HepG2 (cell line): ENCODE measurements around the gene STBD1. TPM values are rescaled to one million over a fixed set of nuclear protein-coding genes. Genes with fewer than 3 reads are reported as not detected.

Source experiments
- ATF3 ChIP-seq: sonication (generic); formaldehyde crosslinking; IDR thresholded peaks from 2 replicates; pipeline ENCODE4 v1.4.0; 2020; ENCODE audit warnings: missing genetic modification reagents
- ATM ChIP-seq: fragments of 450-650 bp; IDR thresholded peaks from 2 replicates; pipeline ENCODE4 v1.7.1; 2017; ENCODE audit warnings: mild to moderate bottlenecking, borderline replicate concordance
- ERF ChIP-seq: IDR thresholded peaks from 2 replicates; pipeline ENCODE4 v1.6.1; 2018; ENCODE audit warnings: missing biosample characterization, missing genetic modification reagents
- GATAD2A ChIP-seq: IDR thresholded peaks from 2 replicates; pipeline ENCODE4 v1.6.1; 2016
- HDAC2 ChIP-seq: sonication (generic); formaldehyde crosslinking; IDR thresholded peaks from 2 replicates; pipeline ENCODE4 v1.4.0; 2020; ENCODE audit warnings: missing genetic modification reagents
- HMG20A ChIP-seq: IDR thresholded peaks from 2 replicates; pipeline ENCODE4 v1.6.1; 2016; ENCODE audit warnings: borderline replicate concordance
- KAT2B ChIP-seq: fragments of 150-350 bp; IDR thresholded peaks from 2 replicates; pipeline ENCODE4 v1.6.1; 2014; ENCODE audit warnings: low read depth, low read length, borderline replicate concordance
- KMT2B ChIP-seq: IDR thresholded peaks from 2 replicates; pipeline ENCODE4 v1.6.1; 2016; ENCODE audit warnings: missing genetic modification reagents, missing compliant biosample characterization
- MEIS2 ChIP-seq: sonication (generic); formaldehyde crosslinking; IDR thresholded peaks from 2 replicates; pipeline ENCODE4 v1.9.0; 2021; ENCODE audit warnings: mild to moderate bottlenecking, missing genetic modification reagents
- SAP130 ChIP-seq: IDR thresholded peaks from 2 replicates; pipeline ENCODE4 v1.6.1; 2016; ENCODE audit warnings: low read depth
- SIX1 ChIP-seq: sonication (generic); formaldehyde crosslinking; IDR thresholded peaks from 2 replicates; pipeline ENCODE4 v1.4.0; 2020; ENCODE audit warnings: missing genetic modification reagents, borderline replicate concordance
- SOX13 ChIP-seq, 3 experiments: fragments of 450-650 bp in 1 of 3; sonication (generic) in 1 of 3; formaldehyde crosslinking in 1 of 3; IDR thresholded peaks in 2 of 3; conservative IDR thresholded peaks in 1 of 3; 2 replicates each; pipeline versions ENCODE4 v1.5.0 to v1.6.1; 2016 to 2020; ENCODE audit warnings: antibody characterized with exemption in 1 of 3, mild to moderate bottlenecking in 1 of 3, missing compliant biosample characterization in 1 of 3, missing genetic modification reagents in 1 of 3, moderate library complexity in 1 of 3
- SUZ12 ChIP-seq: fragments of 150-350 bp; IDR thresholded peaks from 2 replicates; pipeline ENCODE4 v1.6.1; 2014; ENCODE audit warnings: low read depth, low read length
- ZFP36L1 ChIP-seq: sonication (generic); formaldehyde crosslinking; IDR thresholded peaks from 2 replicates; pipeline ENCODE4 v1.8.0; 2022; ENCODE audit warnings: mild to moderate bottlenecking, missing genetic modification reagents, moderate library complexity
- ZNF281 ChIP-seq: sonication (generic); formaldehyde crosslinking; IDR thresholded peaks from 2 replicates; pipeline ENCODE4 v1.4.0; 2020; ENCODE audit warnings: missing genetic modification reagents, borderline replicate concordance
- ZNF724P ChIP-seq: sonication (generic); formaldehyde crosslinking; IDR thresholded peaks from 2 replicates; pipeline ENCODE4 v1.8.0; 2022; ENCODE audit warnings: missing genetic modification reagents, borderline replicate concordance
- polyA plus RNA-seq, 8 experiments: library from polyadenylated mRNA; depleted of rRNA in 3 of 8; stranded (reverse) in 7 of 8; unstranded in 1 of 8; fragments of >200 nt; fragmentation: Illumina TruSeq in 4 of 8; extraction: Trizol in 4 of 8; gene quantifications; 2 replicates each; pipeline versions ENCODE4 v1.2.1 to v1.2.3, GENCODE V29; 2011 to 2016; ENCODE audit warnings: low read depth in 4 of 8, missing spikeins in 1 of 8, mixed read lengths in 1 of 8; ENCODE audit not compliant: insufficient read depth in 1 of 8
- total RNA-seq, 5 experiments: library from RNA; depleted of rRNA; stranded (reverse); fragments of >200 nt; fragmentation: Illumina TruSeq; extraction: Trizol; gene quantifications; 2 replicates each; pipeline ENCODE4 v1.2.3, GENCODE V29; 2016; ENCODE audit warnings: low read depth in 1 of 5
- TF ChIP-seq, protein P1 (sequence below): sonication (generic); formaldehyde crosslinking; conservative IDR thresholded peaks from 2 replicates; pipeline ENCODE4 v1.8.1; 2023; ENCODE audit warnings: missing genetic modification reagents
- TF ChIP-seq, protein P2 (sequence below): sonication (generic); formaldehyde crosslinking; IDR thresholded peaks from 2 replicates; pipeline ENCODE4 v1.5.0; 2020; ENCODE audit warnings: missing genetic modification reagents, mild to moderate bottlenecking, borderline replicate concordance

The STBD1 gene
- total and polyA plus RNA-seq, 2 of the 13 experiments (the other 11 are each of a cell fraction or from before 2014, with no cell fraction given) = 2.8 to 4.3 TPM

- TF ChIP-seq ZNF281 (CRISPR knock-in tag) = no peak
- TF ChIP-seq SUZ12 = no peak
- 0 out of 2 replicates have a peak, but pooled peaks have one; percentile 21 for TF ChIP-seq HDAC2 (CRISPR knock-in tag)
- TF ChIP-seq GATAD2A (CRISPR knock-in tag) = peak; percentile 57
- peak; percentile 74; the same call in 1 of the 2 replicates for TF ChIP-seq HMG20A
- TF ChIP-seq ZNF724P (CRISPR knock-in tag) = no peak
- no peak for TF ChIP-seq KAT2B
- TF ChIP-seq, protein P1, sequence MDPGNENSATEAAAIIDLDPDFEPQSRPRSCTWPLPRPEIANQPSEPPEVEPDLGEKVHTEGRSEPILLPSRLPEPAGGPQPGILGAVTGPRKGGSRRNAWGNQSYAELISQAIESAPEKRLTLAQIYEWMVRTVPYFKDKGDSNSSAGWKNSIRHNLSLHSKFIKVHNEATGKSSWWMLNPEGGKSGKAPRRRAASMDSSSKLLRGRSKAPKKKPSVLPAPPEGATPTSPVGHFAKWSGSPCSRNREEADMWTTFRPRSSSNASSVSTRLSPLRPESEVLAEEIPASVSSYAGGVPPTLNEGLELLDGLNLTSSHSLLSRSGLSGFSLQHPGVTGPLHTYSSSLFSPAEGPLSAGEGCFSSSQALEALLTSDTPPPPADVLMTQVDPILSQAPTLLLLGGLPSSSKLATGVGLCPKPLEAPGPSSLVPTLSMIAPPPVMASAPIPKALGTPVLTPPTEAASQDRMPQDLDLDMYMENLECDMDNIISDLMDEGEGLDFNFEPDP (CRISPR knock-in tag) = no peak
- no peak for TF ChIP-seq KMT2B (CRISPR knock-in tag)
- TF ChIP-seq, protein P2, sequence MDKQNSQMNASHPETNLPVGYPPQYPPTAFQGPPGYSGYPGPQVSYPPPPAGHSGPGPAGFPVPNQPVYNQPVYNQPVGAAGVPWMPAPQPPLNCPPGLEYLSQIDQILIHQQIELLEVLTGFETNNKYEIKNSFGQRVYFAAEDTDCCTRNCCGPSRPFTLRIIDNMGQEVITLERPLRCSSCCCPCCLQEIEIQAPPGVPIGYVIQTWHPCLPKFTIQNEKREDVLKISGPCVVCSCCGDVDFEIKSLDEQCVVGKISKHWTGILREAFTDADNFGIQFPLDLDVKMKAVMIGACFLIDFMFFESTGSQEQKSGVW = no peak
- TF ChIP-seq ERF (CRISPR knock-in tag) = peak; percentile 37; the same call in 1 of the 2 replicates
- TF ChIP-seq ATF3 = 0 out of 2 replicates have a peak, but pooled peaks have one; percentile 41
- peak; percentile 77 for TF ChIP-seq SAP130 (CRISPR knock-in tag)
- no peak for TF ChIP-seq ATM
- TF ChIP-seq MEIS2 (CRISPR knock-in tag) = 0 out of 2 replicates have a peak, but pooled peaks have one; percentile 30
- TF ChIP-seq SIX1 (CRISPR knock-in tag) = peak; percentile 96
- no peak for TF ChIP-seq ZFP36L1 (CRISPR knock-in tag)
- TF ChIP-seq SOX13 (IDR thresholded peaks at IDR 0.05) = no peak
- TF ChIP-seq SOX13 (CRISPR knock-in tag; conservative IDR thresholded peaks at IDR 0.05 in 1 of 2, IDR thresholded peaks at IDR 0.05 in 1 of 2) = peak in 1 of 2 experiments; percentile 34; a peak in 1 of 4 replicates
Measured at GRCh38 chr4:76301068-76301774, 5.3 kb upstream of the STBD1 start (continued).
